H1 (cell line): ENCODE measurements around the gene FREM2. TPM values are rescaled to one million over a fixed set of nuclear protein-coding genes. Genes with fewer than 3 reads are reported as not detected.

ENCODE experiments used
- CTCF ChIA-PET: fragments of 300-600 bp; sonication (Branson Sonifier 250); formaldehyde crosslinking; loops from one replicate; lab custom pipeline; 2021; ENCODE audit not compliant: partially characterized antibody; lab: Charles Lee
- POLR2A ChIA-PET: fragments of 300-600 bp; sonication (Branson Sonifier 250); formaldehyde crosslinking; loops from one replicate; lab custom pipeline; 2021; ENCODE audit warnings: inconsistent platforms; ENCODE audit not compliant: partially characterized antibody; lab: Charles Lee
- DNase-seq, 2 experiments: peaks; one replicate each; pipeline versions ENCODE4 v3.0.0 to v3.0.0-alpha.2; 2010 to 2022; ENCODE audit warnings: low spot score in 2 of 2, low read depth in 1 of 2, mixed read lengths in 1 of 2
- FAIRE-seq: peaks from 2 replicates; lab custom pipeline; 2011; peaks lifted over from hg19 to GRCh38; lab: Jason Lieb, UNC
- H2AFZ ChIP-seq: 2 replicates; pipeline ENCODE4 v1.8.1; 2012; ENCODE audit warnings: low read length, inconsistent platforms
- H2AK5ac ChIP-seq: 2 replicates; pipeline ENCODE4 v1.6.1; 2013; ENCODE audit warnings: low read depth, low read length
- H2BK120ac ChIP-seq: replicated peaks from 2 replicates; pipeline ENCODE3; 2013; ENCODE audit warnings: low read depth, low read length, inconsistent platforms
- H2BK12ac ChIP-seq: 2 replicates; pipeline ENCODE4 v1.6.1; 2013; ENCODE audit warnings: low read depth, low read length
- H2BK15ac ChIP-seq: 2 replicates; pipeline ENCODE4 v1.6.1; 2013; ENCODE audit warnings: low read length
- H2BK20ac ChIP-seq: 2 replicates; pipeline ENCODE4 v1.6.1; 2013; ENCODE audit warnings: low read length
- H2BK5ac ChIP-seq: 2 replicates; pipeline ENCODE4 v1.6.1; 2013; ENCODE audit warnings: low read depth, low read length
- H3K14ac ChIP-seq: 2 replicates; pipeline ENCODE4 v1.6.1; 2013; ENCODE audit warnings: inconsistent platforms; ENCODE audit not compliant: insufficient read length
- H3K18ac ChIP-seq: 2 replicates; pipeline ENCODE4 v1.6.1; 2013; ENCODE audit warnings: low read length; ENCODE audit errors: extremely low read depth
- H3K23ac ChIP-seq: 2 replicates; pipeline ENCODE4 v1.6.1; 2013; ENCODE audit warnings: inconsistent platforms; ENCODE audit not compliant: insufficient read length
- H3K23me2 ChIP-seq: 2 replicates; pipeline ENCODE4 v1.6.1; 2013; ENCODE audit warnings: low read depth, low read length
- H3K27ac ChIP-seq: 2 replicates; pipeline ENCODE4 v1.6.1; 2011; ENCODE audit warnings: low read depth, low read length, inconsistent platforms
- H3K27me3 ChIP-seq, 4 experiments: replicated peaks in 1 of 4; 1 replicate in 1 of 4; 2 replicates in 3 of 4; pipeline versions ENCODE4 v1.6.1 to v1.8.1; 2011 to 2013; ENCODE audit warnings: low read length in 3 of 4, mild to moderate bottlenecking in 3 of 4, inconsistent platforms in 2 of 4, mixed read lengths in 2 of 4, moderate library complexity in 1 of 4; ENCODE audit not compliant: control insufficient read depth in 3 of 4, insufficient read depth in 3 of 4; ENCODE audit errors: extremely low read depth in 1 of 4
- H3K36me3 ChIP-seq, 4 experiments: 2 replicates each; pipeline versions ENCODE4 v1.6.1 to v1.8.1; 2011 to 2013; ENCODE audit warnings: mild to moderate bottlenecking in 4 of 4, low read length in 3 of 4, moderate library complexity in 2 of 4, control low read depth in 1 of 4, inconsistent platforms in 1 of 4; ENCODE audit not compliant: insufficient read depth in 4 of 4, control insufficient read depth in 2 of 4
- H3K4ac ChIP-seq: replicated peaks from 2 replicates; pipeline ENCODE3; 2013; ENCODE audit warnings: low read length, low read depth, mixed read lengths, inconsistent platforms; ENCODE audit not compliant: insufficient read length
- H3K4me1 ChIP-seq, 4 experiments: replicated peaks in 1 of 4; 1 replicate in 1 of 4; 2 replicates in 3 of 4; pipeline versions ENCODE4 v1.6.1 to v1.8.1; 2011 to 2013; ENCODE audit warnings: low read length in 3 of 4, inconsistent platforms in 2 of 4, mixed read lengths in 1 of 4; ENCODE audit not compliant: insufficient read depth in 4 of 4, control insufficient read depth in 3 of 4
- H3K4me2 ChIP-seq, 2 experiments: 2 replicates each; pipeline versions ENCODE4 v1.6.1 to v1.8.1; 2011 to 2013; ENCODE audit warnings: low read depth in 2 of 2, low read length in 2 of 2, control low read depth in 1 of 2, inconsistent platforms in 1 of 2, mild to moderate bottlenecking in 1 of 2; ENCODE audit not compliant: insufficient read depth in 1 of 2
- H3K4me3 ChIP-seq, 4 experiments: fragments of 200-600, 300-600 bp in 1 of 4; sonication (generic), shearing (Covaris generic), sonication (Bioruptor Twin) in 1 of 4; 2 replicates each; pipeline versions ENCODE4 v1.5.1 to v1.8.1; 2011 to 2016; ENCODE audit warnings: low read length in 4 of 4, low read depth in 3 of 4, control low read depth in 2 of 4, inconsistent platforms in 2 of 4, mild to moderate bottlenecking in 2 of 4, mixed read lengths in 1 of 4, moderate library complexity in 1 of 4; ENCODE audit not compliant: insufficient read depth in 2 of 4; ENCODE audit errors: extremely low read depth in 1 of 4
- H3K56ac ChIP-seq: replicated peaks from 2 replicates; pipeline ENCODE3; 2013; ENCODE audit warnings: low read depth, mild to moderate bottlenecking, mixed read lengths, low read length, inconsistent platforms; ENCODE audit not compliant: insufficient read length
- H3K79me1 ChIP-seq: 2 replicates; pipeline ENCODE4 v1.6.1; 2013; ENCODE audit warnings: low read depth, low read length, control low read depth
- H3K79me2 ChIP-seq, 2 experiments: 2 replicates each; pipeline versions ENCODE4 v1.6.1 to v1.8.1; 2012 to 2013; ENCODE audit warnings: low read length in 2 of 2, mild to moderate bottlenecking in 2 of 2, inconsistent platforms in 1 of 2; ENCODE audit not compliant: insufficient read depth in 2 of 2, control insufficient read depth in 1 of 2
- H3K9ac ChIP-seq, 4 experiments: replicated peaks in 1 of 4; 1 replicate in 1 of 4; 2 replicates in 3 of 4; pipeline versions ENCODE4 v1.6.1 to v1.8.1; 2011 to 2013; ENCODE audit warnings: low read depth in 3 of 4, low read length in 3 of 4, control low read depth in 2 of 4, mild to moderate bottlenecking in 2 of 4, moderate library complexity in 2 of 4, inconsistent platforms in 1 of 4; ENCODE audit errors: extremely low read depth in 1 of 4
- H3K9me3 ChIP-seq, 2 experiments: 2 replicates each; pipeline versions ENCODE4 v1.6.1 to v1.8.1; 2012 to 2013; ENCODE audit warnings: mild to moderate bottlenecking in 2 of 2, moderate library complexity in 2 of 2, control low read depth in 1 of 2, inconsistent platforms in 1 of 2, low read depth in 1 of 2, low read length in 1 of 2, mixed read lengths in 1 of 2; ENCODE audit not compliant: insufficient read depth in 2 of 2
- H4K20me1 ChIP-seq, 2 experiments: replicated peaks in 1 of 2; 2 replicates each; pipeline versions ENCODE3 to v1.8.1; 2011 to 2013; ENCODE audit warnings: inconsistent platforms in 2 of 2, low read length in 2 of 2, mild to moderate bottlenecking in 1 of 2; ENCODE audit not compliant: insufficient read depth in 2 of 2, control insufficient read depth in 1 of 2
- H4K5ac ChIP-seq: 2 replicates; pipeline ENCODE4 v1.6.1; 2013; ENCODE audit warnings: low read length, low read depth, mixed read lengths, inconsistent platforms; ENCODE audit not compliant: insufficient read length
- H4K8ac ChIP-seq: 2 replicates; pipeline ENCODE4 v1.8.0; 2013; ENCODE audit warnings: mild to moderate bottlenecking, moderate library complexity, low read length, inconsistent platforms; ENCODE audit not compliant: insufficient read depth; ENCODE audit errors: extremely low read depth
- H4K91ac ChIP-seq: replicated peaks from 2 replicates; pipeline ENCODE3; 2013; ENCODE audit warnings: low read length, mixed read lengths, inconsistent platforms; ENCODE audit not compliant: insufficient read length
- TEAD4 ChIP-seq: IDR thresholded peaks from 2 replicates; pipeline ENCODE4 v1.6.1; 2012; ENCODE audit warnings: low read depth, low read length, inconsistent platforms, mixed read lengths
- WGBS, 2 experiments: shearing (Covaris generic) in 1 of 2; methylation state at CpG; one replicate each; pipeline versions ENCODE4 v1.1.6 to v1.1.7; 2013 to 2015; ENCODE audit warnings: low lambda C conversion rate in 2 of 2, mixed read lengths in 2 of 2, inconsistent platforms in 1 of 2, low coverage in 1 of 2, missing lambda C conversion rate in 1 of 2; ENCODE audit not compliant: insufficient replicate concordance in 2 of 2, insufficient coverage in 1 of 2, insufficient read length in 1 of 2; ENCODE audit errors: extremely low coverage in 1 of 2, missing lambda C conversion rate in 1 of 2; 5-methylcytosine and 5-hydroxymethylcytosine counted together
- polyA plus RNA-seq, 7 experiments: library from polyadenylated mRNA; depleted of rRNA in 3 of 7; stranded (reverse) in 5 of 7; unstranded in 2 of 7; fragments of >200 nt in 5 of 7; fragments of 200-250 nt in 2 of 7; gene quantifications; 1 replicate in 5 of 7; 2 replicates in 1 of 7; 4 replicates in 1 of 7; pipeline versions ENCODE4 v1.2.1 to v1.2.3, GENCODE V29; 2011 to 2013; ENCODE audit warnings: missing spikeins in 2 of 7, mixed read lengths in 2 of 7
- total RNA-seq: library from RNA; stranded (reverse); fragmentation: NEBNext Ultra II Directional; extraction: Animal tissue kit (Norgen Biotek cat#: 25700); gene quantifications from 2 replicates; pipeline ENCODE4 v1.2.1, GENCODE V29; 2021

Gene FREM2
- total and polyA plus RNA-seq, 2 of the 8 experiments (the other 6 are each of a cell fraction or from before 2014, with no cell fraction given): 11.6 to 22.8 TPM

GRCh38 chr13:38819053-38819452 is 132.2 kb downstream of the FREM2 start:
- Histone ChIP-seq H4K8ac (no peak overlapping the region), H2BK15ac (no peak overlapping the region), H3K27ac (no peak overlapping the region), H2AFZ (no peak overlapping the region), H3K27me3 (no peaks in the 10 kb centered on the region), H3K4me2 (no peak overlapping the region), H2BK20ac (no peak overlapping the region), H2AK5ac (no peak overlapping the region), H2BK12ac (no peak overlapping the region), H3K9ac (no peak overlapping the region), H3K79me1 (no peaks in the 10 kb centered on the region), H2BK5ac (no peak overlapping the region), H3K79me2 (no peaks in the 10 kb centered on the region), H3K36me3 (no peaks in the 10 kb centered on the region), H3K23me2 (no peaks in the 10 kb centered on the region), H3K23ac (no peak overlapping the region), H3K4me3 (no peak overlapping the region), H3K14ac (no peak overlapping the region), H3K56ac (no peak overlapping the region), H3K4ac (no peak overlapping the region), H3K4me1 (peaks cover 0 to 5% (median 0%) of the 10 kb centered on the region in 4 experiments; a peak in 1 of 7 replicates), H4K91ac (no peak overlapping the region), H3K18ac (no peak overlapping the region), H4K5ac (no peak overlapping the region), H4K20me1 (no peaks in the 10 kb centered on the region), H2BK120ac (no peak overlapping the region), H3K9me3 (no peaks in the 10 kb centered on the region)
- FAIRE-seq (no peak), DNase-seq (no peak)
- CTCF ChIA-PET: no interaction called here
- POLR2A ChIA-PET: no interaction called here
- WGBS, 2 experiments: 100% methylated on average over 1 of the region's 1 CpG; no CpG with 5 or more reads in 1 of the 2 experiments
- TF ChIP-seq TEAD4: no peak
